Measurements from ENCODE around the gene SEMG1.
A peak's percentile ranks its signal among the peaks of the same experiment; 100 is the strongest.

SEMG1 gene

GRCh38 chr20:45206725-45207124 is at the start of gene SEMG1:
SEMG1 (plus strand) TSS chr20:45207033; CDS start chr20:45207054, 21 bp downstream.
- no peak for DNase-seq

- DNase-seq: peak; percentile 89
Measured at GRCh38 chr20:45157962-45158361, 48.9 kb upstream of the SEMG1 start.

GRCh38 chr20:45163083-45163803 is 43.6 kb upstream of the SEMG1 start:
- no peak for DNase-seq

- DNase-seq: no peak
Measured at GRCh38 chr20:45164906-45165305, 41.9 kb upstream of the SEMG1 start.

GRCh38 chr20:45173522-45173921 is 33.3 kb upstream of the SEMG1 start:
- no peak for DNase-seq

- DNase-seq: no peak
Measured at GRCh38 chr20:45174434-45175364, 32.1 kb upstream of the SEMG1 start, which contains the start of gene PI3. PI3 (plus strand) TSS chr20:45174902; CDS start chr20:45174923, 21 bp downstream.

- no peak for DNase-seq
Measured at GRCh38 chr20:45176526-45177267, 30.1 kb upstream of the SEMG1 start.

GRCh38 chr20:45179166-45179565 is 27.7 kb upstream of the SEMG1 start:
- peak; percentile 92 for DNase-seq

- peak; percentile 88 for DNase-seq
Measured at GRCh38 chr20:45181639-45182038, 25.2 kb upstream of the SEMG1 start.

- no peak for DNase-seq
Measured at GRCh38 chr20:45183084-45183483, 23.7 kb upstream of the SEMG1 start.

- no peak for DNase-seq
Measured at GRCh38 chr20:45187693-45188092, 19.1 kb upstream of the SEMG1 start.

- no peak for DNase-seq
Measured at GRCh38 chr20:45189067-45189609, 17.7 kb upstream of the SEMG1 start.

GRCh38 chr20:45189861-45190260 is 17.0 kb upstream of the SEMG1 start:
- no peak for DNase-seq

- DNase-seq: no peak
Measured at GRCh38 chr20:45191926-45192325, 14.9 kb upstream of the SEMG1 start.

- no peak for DNase-seq
Measured at GRCh38 chr20:45193331-45193730, 13.5 kb upstream of the SEMG1 start.

GRCh38 chr20:45209924-45210323 is 3.1 kb downstream of the SEMG1 start:
- DNase-seq: no peak

- DNase-seq: no peak
Measured at GRCh38 chr20:45211569-45212474, 5.0 kb downstream of the SEMG1 start.

GRCh38 chr20:45212836-45213235 is 6.0 kb downstream of the SEMG1 start:
- DNase-seq: no peak

- no peak for DNase-seq
Measured at GRCh38 chr20:45218124-45218523, 11.3 kb downstream of the SEMG1 start.

- DNase-seq: no peak
Measured at GRCh38 chr20:45218636-45219035, 11.8 kb downstream of the SEMG1 start.

GRCh38 chr20:45221076-45221475 is 14.2 kb downstream of the SEMG1 start, which contains the start of gene SEMG2:
SEMG2 (plus strand) TSS chr20:45221373; CDS start chr20:45221390, 17 bp downstream.
- DNase-seq: no peak

- DNase-seq: no peak
Measured at GRCh38 chr20:45223136-45223535, 16.3 kb downstream of the SEMG1 start.

Measured in NCI-H446 treated with DMSO at 0.1 percent for 48 hours (cell line).